GM12892 (cell line): Measurements from ENCODE around the gene C10orf90.

Experiments
- DNase-seq: peaks from one replicate; pipeline ENCODE4 v3.0.0; 2011; ENCODE audit not compliant: insufficient read length
- FAIRE-seq: peaks from 2 replicates; lab custom pipeline; 2011; peaks lifted over from hg19 to GRCh38; lab: Jason Lieb, UNC
- POLR2A ChIP-seq: IDR thresholded peaks from 2 replicates; pipeline ENCODE4 v1.6.1; 2011; ENCODE audit warnings: low read depth, low read length, control low read depth
- POLR2AphosphoS5 ChIP-seq: IDR thresholded peaks from 2 replicates; pipeline ENCODE4 v1.6.1; 2011; ENCODE audit warnings: low read depth, low read length, control low read depth
- TAF1 ChIP-seq: IDR thresholded peaks from 2 replicates; pipeline ENCODE4 v1.6.1; 2011; ENCODE audit warnings: low read depth, mild to moderate bottlenecking, control low read depth, low read length, borderline replicate concordance

Gene C10orf90

DNA sequence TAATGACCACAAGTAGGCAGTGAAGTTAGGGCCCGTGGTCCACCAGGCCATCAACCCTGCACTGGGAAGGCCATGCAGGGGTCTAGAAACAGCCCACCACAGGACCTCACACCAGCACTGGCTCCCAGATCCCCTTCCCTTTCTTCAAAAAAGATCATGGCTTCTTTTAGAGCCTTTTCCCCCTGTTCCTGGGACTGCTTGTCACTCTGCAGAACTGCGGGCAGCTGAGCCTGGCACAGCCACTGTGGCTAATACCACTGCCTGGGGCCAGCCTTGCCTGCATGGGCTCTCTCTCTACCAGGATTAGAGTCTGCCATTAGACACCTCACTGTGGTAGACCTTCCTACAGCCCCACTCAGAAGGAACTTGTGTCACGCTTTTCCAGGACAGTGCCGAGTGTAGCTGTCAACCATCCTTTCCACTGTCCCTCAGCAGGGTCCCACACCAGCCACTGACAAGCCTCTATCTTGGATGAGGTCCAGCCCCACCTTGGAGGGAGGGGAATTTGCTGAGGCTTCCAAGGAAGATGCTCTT lies 19.0 kb upstream of the C10orf90 start:
- TF ChIP-seq TAF1: no peak
- TF ChIP-seq POLR2AphosphoS5: no peak
- TF ChIP-seq POLR2A: no peak
- DNase-seq (no peak), FAIRE-seq (no peak)

DNA sequence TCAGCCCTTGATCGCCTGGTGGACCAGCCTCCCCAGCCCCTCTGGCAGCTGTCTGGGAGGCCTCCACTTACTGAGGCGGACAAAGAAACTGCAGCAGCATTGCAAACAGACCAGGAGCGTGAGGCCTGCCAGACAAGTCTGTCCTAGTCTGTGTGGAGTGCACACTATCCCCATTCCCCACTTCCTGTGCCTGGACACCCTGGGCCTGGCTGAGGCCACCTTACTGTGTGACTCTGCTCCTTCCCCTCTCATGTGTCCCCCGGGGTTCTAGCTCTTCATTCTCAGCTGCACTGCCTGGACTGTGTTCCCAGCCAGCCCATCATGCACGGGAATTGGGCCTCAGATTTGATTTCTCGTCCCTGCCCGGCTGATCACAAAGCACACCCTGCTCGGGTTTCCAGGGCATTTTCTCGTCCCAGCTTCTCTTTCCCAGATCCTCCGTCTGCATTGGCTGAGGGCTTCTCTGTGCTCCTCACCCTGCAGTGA lies 16.7 kb upstream of the C10orf90 start:
- FAIRE-seq: no peak
- no peak for TF ChIP-seq TAF1
- TF ChIP-seq POLR2A: no peak
- TF ChIP-seq POLR2AphosphoS5: no peak
- DNase-seq: no peak

DNA sequence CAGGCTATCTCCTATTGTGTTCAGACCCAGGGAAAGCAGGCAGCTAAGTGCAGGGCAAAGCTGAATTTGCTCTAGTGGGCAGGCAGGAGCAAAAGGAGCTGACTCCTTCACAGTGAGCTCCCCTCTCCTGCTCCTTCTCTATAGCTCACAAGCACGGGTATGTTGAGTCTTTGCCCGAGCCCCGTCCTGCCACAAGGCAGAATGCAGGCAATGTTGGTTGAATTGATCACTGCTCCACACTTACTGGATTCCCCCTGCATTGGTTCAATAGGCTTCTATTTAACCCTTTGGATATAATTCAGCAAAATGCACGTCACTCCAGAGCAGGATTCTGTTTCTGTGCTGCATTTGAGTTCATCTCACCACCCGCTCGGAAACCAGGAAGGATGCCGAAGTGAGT lies 16.2 kb upstream of the C10orf90 start:
- TF ChIP-seq TAF1: no peak
- TF ChIP-seq POLR2A: no peak
- TF ChIP-seq POLR2AphosphoS5: no peak
- FAIRE-seq (no peak), DNase-seq (no peak)

DNA sequence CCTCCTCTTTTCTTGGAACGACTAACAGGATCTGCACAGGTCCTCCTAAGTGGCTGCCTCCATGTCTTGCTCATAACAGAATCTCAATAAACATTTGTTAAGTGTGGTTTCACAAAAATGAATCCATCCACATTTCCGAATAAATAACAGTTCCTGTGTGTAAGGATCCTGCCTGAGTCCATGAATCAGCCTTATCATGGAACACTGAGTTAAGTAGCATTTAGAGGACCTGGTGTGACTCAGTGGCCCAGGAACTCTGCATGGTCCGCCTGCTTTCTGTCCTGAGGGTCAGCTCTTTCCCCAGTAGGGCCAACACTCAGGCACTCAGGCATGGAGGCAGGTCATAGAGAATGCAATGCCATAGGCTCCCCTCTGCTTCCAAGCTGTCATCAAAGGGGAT lies 15.8 kb upstream of the C10orf90 start:
- no peak for DNase-seq
- TF ChIP-seq TAF1: no peak
- TF ChIP-seq POLR2AphosphoS5: no peak
- no peak for TF ChIP-seq POLR2A
- FAIRE-seq: no peak

DNA sequence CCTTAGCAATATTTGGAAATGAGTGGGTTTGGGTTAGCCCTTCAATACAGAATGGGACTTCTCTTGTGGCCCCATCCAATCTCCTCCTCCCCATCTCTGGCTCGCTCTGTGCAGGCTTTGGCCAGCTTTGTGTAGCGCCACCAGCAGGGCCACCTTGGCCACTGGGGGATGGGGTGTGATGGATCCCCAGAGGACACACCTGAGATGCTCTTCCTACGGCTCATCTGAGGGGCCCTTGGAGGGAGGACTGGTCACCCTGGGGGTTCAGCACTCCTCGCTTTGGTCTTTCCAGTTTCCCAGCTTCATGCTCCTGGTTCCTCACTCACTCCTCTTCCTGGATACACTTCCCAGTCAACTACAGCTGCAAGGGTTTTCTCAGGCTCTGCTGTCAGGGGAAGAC lies 15.3 kb upstream of the C10orf90 start:
- FAIRE-seq (no peak), DNase-seq (no peak)
- TF ChIP-seq POLR2A (no peak), POLR2AphosphoS5 (no peak), TAF1 (no peak)

DNA sequence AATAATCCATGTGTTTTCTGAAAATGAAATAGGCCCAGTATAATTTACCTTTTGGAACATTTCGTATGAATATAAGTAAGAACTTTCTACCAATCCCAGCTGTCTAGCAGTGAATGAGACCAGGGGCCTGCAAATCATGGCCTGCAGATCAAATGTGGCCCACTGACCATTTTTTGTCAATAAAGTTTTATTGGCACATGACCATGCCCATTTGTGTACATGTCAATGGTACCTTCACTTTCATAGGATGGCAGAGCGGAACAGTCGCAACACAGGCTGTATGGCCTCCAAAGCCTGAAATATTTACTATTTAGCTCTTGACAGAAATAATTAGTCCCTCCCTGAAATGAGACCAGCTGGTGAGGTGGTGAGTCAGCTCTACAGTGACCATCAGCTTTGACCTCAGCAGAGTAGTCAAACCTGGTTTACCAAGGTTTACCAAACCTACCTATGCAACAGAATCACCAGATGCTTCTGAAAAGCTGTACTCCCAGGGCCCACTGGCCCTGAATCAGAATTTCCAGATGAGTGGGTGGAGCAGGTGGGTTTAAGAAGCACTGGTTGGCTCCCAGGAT lies 13.8 kb upstream of the C10orf90 start:
- DNase-seq (no peak), FAIRE-seq (no peak)
- TF ChIP-seq POLR2A: no peak
- TF ChIP-seq POLR2AphosphoS5: no peak
- no peak for TF ChIP-seq TAF1

DNA sequence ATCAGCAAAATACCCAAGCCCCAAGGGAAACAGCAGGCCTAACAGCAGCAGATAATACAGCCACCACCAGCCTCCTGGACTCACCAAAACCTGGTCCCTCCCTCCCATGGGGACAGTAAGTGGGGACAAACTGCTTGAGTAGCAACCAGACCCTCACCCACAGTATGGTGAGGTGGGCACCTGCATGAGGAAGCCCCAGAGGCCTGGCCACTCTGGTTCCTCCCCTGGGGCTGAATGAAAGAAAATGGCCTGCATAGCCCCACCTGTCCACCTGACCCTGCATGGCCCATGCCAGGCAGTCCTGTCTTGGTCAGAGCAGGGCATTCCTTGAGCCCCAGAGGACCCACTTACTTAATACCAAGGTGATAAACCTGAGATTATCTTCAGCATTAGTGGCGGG lies 13.0 kb upstream of the C10orf90 start:
- DNase-seq: no peak
- FAIRE-seq: no peak
- no peak for TF ChIP-seq POLR2A
- TF ChIP-seq TAF1: no peak
- no peak for TF ChIP-seq POLR2AphosphoS5

DNA sequence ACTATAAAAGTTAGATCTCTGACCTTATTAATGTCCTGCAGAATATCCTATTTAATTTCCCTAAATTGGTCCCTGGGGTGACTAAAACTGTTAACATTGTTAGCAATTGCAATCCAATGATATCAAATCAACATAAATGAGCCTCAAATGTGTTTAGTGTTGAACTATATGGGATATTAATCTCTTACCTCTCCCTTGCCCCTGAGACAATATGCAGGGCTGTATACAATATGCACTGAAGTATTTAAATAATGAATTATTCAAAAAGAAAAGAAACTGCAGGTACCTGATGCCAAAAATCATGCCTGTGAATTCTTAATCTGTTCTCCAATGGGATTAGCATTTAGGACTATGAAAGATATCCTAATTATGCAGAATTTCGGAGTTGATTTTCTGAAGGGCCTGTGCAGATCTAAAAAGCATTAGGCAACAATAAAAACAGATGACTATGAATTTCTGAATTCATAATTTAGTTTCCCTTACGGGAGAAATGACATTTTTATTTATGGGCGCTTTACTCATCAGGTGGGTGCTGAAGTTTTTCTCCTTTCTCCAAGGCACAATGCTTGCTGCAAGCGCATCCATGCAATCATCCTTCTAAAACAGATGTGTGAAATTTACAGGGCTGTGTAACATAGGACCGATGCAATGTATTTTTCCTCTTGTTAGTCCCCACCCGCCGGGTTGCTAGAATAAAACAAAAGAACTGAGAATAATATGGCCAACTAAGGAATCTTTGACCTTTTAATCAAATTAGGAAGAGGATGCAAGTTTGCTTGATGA lies 5.4 kb upstream of the C10orf90 start:
- no peak for DNase-seq
- TF ChIP-seq POLR2AphosphoS5 (no peak), POLR2A (no peak), TAF1 (no peak)
- no peak for FAIRE-seq

DNA sequence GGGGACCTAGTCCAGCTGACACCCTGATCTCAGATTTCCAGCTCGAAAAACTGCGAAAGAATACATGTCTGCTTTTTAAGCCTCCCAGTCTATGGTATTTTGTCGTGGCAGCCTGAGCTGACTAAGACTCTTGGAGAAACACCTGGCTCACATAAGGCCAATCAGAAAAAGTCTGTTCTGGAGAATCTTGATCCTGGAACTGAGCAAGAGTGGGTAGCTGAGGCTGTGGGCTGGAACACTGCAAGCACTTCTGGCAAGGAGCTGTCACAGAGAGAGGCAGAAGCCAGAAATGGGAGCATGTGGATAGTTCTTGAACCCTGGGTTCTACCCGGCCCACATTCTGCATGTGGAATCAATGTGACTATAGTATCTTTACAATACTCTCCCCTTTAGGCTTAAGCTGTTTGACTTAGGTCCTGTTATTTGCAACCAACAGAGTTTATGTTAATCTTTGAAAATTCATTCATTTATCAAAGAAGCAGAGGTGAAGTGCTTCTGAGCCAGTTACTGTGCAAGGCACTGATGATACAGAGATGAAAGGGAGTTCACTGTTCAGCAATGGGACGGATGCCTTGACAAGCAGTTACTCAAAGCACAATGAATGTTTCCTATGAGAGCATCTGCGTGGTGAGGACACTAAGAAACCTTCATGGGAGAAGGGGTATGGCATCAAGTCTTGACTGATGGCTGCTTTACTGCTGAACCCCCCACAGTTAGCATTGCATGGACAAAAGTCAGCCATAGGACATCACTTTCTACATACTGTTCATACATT lies 4.4 kb upstream of the C10orf90 start:
- TF ChIP-seq POLR2AphosphoS5: no peak
- no peak for TF ChIP-seq POLR2A
- no peak for TF ChIP-seq TAF1
- FAIRE-seq: no peak
- no peak for DNase-seq

DNA sequence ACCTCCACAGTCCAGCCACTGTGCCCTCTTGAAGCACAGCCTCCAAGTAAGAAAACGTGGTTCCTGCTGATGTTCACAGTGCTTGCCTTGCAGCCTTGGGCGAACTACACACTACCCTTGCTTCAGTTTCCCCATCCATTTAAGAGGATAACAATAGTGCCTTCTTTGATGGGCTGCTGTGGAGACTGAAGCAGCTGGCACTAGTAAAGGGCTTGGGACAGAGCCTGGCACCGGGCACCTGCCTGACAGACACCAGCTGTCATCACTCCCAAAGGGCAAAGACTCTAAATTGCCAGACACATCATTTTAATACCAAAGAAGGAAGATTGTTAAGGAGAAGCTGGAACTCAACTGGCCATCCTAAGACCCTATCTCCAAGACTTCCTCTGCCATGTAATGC lies 3.1 kb upstream of the C10orf90 start:
- no peak for TF ChIP-seq TAF1
- no peak for TF ChIP-seq POLR2A
- TF ChIP-seq POLR2AphosphoS5: no peak
- FAIRE-seq: no peak

DNA sequence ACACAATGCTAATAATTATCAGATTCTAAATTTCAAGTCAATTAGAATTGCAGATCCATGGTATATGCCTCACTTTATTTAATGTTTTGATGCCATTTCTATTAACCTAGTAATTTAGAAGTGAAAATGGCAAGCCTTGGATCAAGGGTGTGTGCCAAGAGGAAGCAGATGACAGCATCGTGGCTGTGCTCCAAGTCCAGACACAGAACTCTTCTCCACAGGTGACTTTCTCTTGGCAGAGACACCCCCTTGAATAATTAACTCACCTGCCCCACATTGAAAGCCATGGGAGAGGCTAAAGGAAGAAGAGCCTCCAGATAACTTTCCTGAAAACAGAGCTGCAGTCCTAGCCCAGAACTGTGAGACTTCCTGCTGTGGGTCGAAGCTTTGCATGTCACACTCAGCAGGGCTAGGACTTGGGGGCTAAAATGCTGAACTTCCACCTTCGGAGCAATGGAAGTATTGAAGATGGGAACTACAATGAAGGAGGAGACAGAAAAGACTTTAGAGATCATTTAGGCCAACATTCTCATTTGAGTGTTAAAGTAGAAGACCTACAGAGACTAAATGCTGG lies 996 bp upstream of the C10orf90 start:
- FAIRE-seq (no peak), DNase-seq (no peak)
- no peak for TF ChIP-seq POLR2AphosphoS5
- no peak for TF ChIP-seq TAF1
- no peak for TF ChIP-seq POLR2A

More for the DNA sequence above, 3.1 kb upstream of the C10orf90 start:
- no peak for DNase-seq

DNA sequence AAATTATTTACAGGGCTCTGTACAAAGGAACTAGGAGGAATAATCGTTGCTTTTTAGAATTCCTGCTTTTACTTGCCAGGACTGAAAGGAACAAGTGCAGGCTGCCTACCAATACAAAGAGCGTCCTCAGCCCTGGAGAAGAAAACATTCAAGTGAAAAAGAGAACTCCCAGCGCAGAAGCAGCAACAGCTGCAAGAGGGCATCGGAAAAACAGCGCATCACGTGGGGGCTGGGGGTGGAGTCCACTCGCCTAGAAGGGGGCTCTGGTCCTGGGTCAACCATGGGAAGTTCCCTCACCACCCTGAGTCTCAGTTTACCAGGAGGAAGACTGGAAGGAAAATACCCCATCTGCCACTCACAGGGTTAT lies 385 bp upstream of the C10orf90 start:
- no peak for DNase-seq
- TF ChIP-seq POLR2A (no peak), POLR2AphosphoS5 (no peak), TAF1 (no peak)
- FAIRE-seq: no peak
